Islet of Langerhans (tissue), 1 donor: ENCODE results near the gene FYN.

Source experiments
- FAIRE-seq: peaks from one replicate; lab custom pipeline; 2011; peaks lifted over from hg19 to GRCh38; lab: Jason Lieb, UNC

Gene FYN

GRCh38 chr6:111769365-111770152 lies 103.7 kb downstream of the FYN start:
- no peak for FAIRE-seq

- FAIRE-seq: no peak
Measured at GRCh38 chr6:111768431-111768770, 104.9 kb downstream of the FYN start.

GRCh38 chr6:111767752-111768430 lies 105.4 kb downstream of the FYN start:
- FAIRE-seq: no peak

- FAIRE-seq: no peak
Measured at GRCh38 chr6:111766201-111766857, 106.9 kb downstream of the FYN start.

- no peak for FAIRE-seq
Measured at GRCh38 chr6:111765763-111766162, 107.5 kb downstream of the FYN start.

GRCh38 chr6:111764238-111765175 lies 108.7 kb downstream of the FYN start:
- FAIRE-seq: no peak

- FAIRE-seq: no peak
Measured at GRCh38 chr6:111763381-111763780, 109.9 kb downstream of the FYN start.

GRCh38 chr6:111761783-111762312 lies 111.4 kb downstream of the FYN start:
- no peak for FAIRE-seq

- FAIRE-seq: no peak
Measured at GRCh38 chr6:111761212-111761611, 112.0 kb downstream of the FYN start.

GRCh38 chr6:111759836-111760785 lies 113.1 kb downstream of the FYN start:
- no peak for FAIRE-seq

- FAIRE-seq: no peak
Measured at GRCh38 chr6:111759331-111759835, 113.9 kb downstream of the FYN start.

- no peak for FAIRE-seq
Measured at GRCh38 chr6:111758608-111759329, 114.5 kb downstream of the FYN start.

GRCh38 chr6:111757342-111757741 lies 115.9 kb downstream of the FYN start:
- FAIRE-seq: no peak

GRCh38 chr6:111754423-111754822 lies 118.8 kb downstream of the FYN start:
- no peak for FAIRE-seq

GRCh38 chr6:111753573-111753972 lies 119.7 kb downstream of the FYN start:
- no peak for FAIRE-seq

GRCh38 chr6:111752476-111752875 lies 120.8 kb downstream of the FYN start:
- FAIRE-seq: no peak

- FAIRE-seq: no peak
Measured at GRCh38 chr6:111750753-111751673, 122.2 kb downstream of the FYN start.

- no peak for FAIRE-seq
Measured at GRCh38 chr6:111750153-111750552, 123.1 kb downstream of the FYN start.

- FAIRE-seq: no peak
Measured at GRCh38 chr6:111748231-111748647, 125.0 kb downstream of the FYN start.
